Measurements from ENCODE around the gene NAA10.
A peak's percentile ranks its signal among the peaks of the same experiment; 100 is the strongest.

The NAA10 gene

DNA sequence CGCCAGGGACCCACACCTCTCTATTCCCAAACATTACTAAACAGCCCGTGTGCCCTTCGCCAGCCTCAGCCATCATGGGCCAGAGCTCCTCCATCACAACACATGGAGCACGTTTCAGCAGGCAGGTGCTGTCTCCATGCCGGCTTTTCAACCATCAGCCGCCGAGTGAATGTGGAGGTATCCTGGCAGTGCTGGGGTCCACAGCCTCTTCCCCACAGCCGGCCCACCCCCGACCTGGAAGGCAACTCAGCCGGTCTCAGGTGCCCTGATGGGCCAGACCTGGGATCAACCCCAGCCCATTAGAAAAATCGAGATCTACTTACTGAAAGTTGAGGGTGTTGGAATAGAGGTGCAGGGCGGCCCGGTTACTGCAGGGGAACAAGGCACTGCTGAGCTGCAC is 3.1 kb downstream of the NAA10 start:
- WGBS (ENCODE audit: insufficient coverage), result 90% methylated on average over 13 of the region's 13 CpGs
- Histone ChIP-seq H3K9me3 (ENCODE audit: control extremely low read depth in 1 of 5, control insufficient read depth in 4 of 5, insufficient read depth in 2 of 5, low read depth in 1 of 5, low read length in 4 of 5) (no peaks in the 10 kb centered on the region), H3K36me3 (ENCODE audit: control insufficient read depth in 4 of 4, insufficient read depth in 4 of 4, low read length in 3 of 4) (peaks cover 0 to 33% (median 17%) of the 10 kb centered on the region in 4 experiments), H3K27ac (ENCODE audit: insufficient read depth in 1 of 2, low read depth in 1 of 2, low read length in 2 of 2, poor library complexity in 1 of 2, severe bottlenecking in 2 of 2) (no peak overlapping the region), H3K4me1 (ENCODE audit: control extremely low read depth in 1 of 4, control insufficient read depth in 4 of 4, insufficient read depth in 4 of 4, low read length in 3 of 4) (peaks cover 0 to 43% (median 23%) of the 10 kb centered on the region in 4 experiments), H3K27me3 (replicated peaks in 2 of 5; ENCODE audit: control insufficient read depth in 4 of 5, insufficient read depth in 5 of 5, low read length in 4 of 5) (peaks cover 0 to 25% (median 0%) of the 10 kb centered on the region in 5 experiments), H3K4me3 (ENCODE audit: control insufficient read depth in 1 of 7, extremely low read depth in 1 of 7, insufficient read depth in 4 of 7, low read depth in 2 of 7, low read length in 6 of 7) (no peak overlapping the region)
- POLR2A ChIA-PET, result no interaction called here
- no peak for DNase-seq
- CTCF ChIA-PET, result interaction anchor here (19.1 kb wide), 1 partner anchor 13 kb away, joined by 482 read pairs; the partner anchor contains the start of gene RENBP

DNA sequence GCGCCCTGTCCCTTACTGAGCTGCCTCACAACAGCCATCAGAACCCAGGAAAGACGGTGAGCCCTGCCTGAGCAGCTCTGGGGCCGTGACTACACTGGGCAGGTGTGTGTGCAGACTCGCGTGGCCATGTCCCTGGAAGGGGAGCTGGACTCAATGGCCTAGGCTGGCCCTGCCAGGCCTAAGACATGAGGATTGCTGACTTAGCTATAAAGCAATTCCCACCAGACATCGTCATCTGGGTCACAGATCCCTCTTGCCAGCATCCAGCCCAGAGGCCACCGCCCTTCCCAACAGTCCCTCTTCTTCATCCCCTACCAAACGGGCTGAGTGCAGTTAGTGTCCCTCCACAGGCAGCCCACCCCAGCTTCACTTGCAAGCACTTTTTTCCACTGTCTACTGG is 3.7 kb downstream of the NAA10 start:
- POLR2A ChIA-PET, result no interaction called here
- CTCF ChIA-PET, result interaction anchor here (19.1 kb wide), 1 partner anchor 14 kb away, joined by 482 read pairs; the partner anchor contains the start of gene RENBP
- H3K27ac ChIP-seq (ENCODE audit: insufficient read depth in 1 of 2, low read depth in 1 of 2, low read length in 2 of 2, poor library complexity in 1 of 2, severe bottlenecking in 2 of 2), result no peak overlapping the region

DNA sequence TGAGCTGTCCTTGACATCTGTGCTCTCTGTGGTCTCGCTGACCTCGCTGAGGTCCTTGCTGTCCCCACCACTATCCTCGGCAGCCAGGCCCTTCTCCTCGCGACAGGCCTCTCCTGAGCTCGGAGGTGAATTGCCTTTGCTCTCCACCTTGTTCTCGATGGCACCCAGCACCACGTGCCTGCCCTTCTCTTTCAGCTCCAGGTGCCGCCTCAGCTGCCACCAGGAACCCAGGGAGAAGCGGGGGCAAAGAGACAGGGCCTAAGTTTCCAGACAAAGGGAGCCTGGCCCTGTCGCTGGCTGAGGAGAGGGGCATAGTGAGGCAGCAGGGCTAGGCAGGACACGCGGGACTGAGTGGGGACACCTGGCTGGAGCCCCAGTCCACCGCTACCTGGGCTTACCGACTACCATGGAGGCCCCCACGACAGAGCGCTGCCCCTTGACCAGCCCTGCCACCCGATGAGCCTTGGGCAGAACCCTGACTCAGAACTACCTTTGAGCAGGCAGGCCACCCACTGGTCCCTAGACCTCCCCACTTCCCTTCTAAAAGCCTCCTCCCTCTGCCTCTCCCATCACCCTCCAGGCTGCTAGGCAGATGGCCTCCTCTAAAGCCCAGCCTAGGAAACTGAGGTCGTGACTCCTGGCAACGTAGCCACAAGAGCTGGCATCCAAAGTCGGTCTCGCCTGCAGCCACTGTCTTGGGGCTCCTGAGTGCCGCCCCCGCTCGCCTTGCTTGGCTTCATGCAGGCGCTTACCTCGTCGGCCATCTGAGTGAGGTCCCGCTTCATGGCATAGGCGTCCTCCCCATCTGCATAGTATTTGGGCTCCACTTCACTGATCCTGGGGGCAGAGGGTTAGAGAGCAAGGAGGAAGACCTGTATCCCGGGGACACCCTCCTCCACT is 4.6 kb downstream of the NAA10 start:
- H3K27ac ChIP-seq (ENCODE audit: insufficient read depth in 1 of 2, low read depth in 1 of 2, low read length in 2 of 2, poor library complexity in 1 of 2, severe bottlenecking in 2 of 2), result peak overlapping the region in 1 of 2 experiments; percentile 50
- H3K9me3 ChIP-seq (ENCODE audit: control extremely low read depth in 1 of 5, control insufficient read depth in 4 of 5, insufficient read depth in 2 of 5, low read depth in 1 of 5, low read length in 4 of 5), result no peaks in the 10 kb centered on the region
- peaks cover 0 to 22% (median 0%) of the 10 kb centered on the region in 5 experiments for H3K27me3 ChIP-seq (replicated peaks in 2 of 5; ENCODE audit: control insufficient read depth in 4 of 5, insufficient read depth in 5 of 5, low read length in 4 of 5)
- ChIA-PET CTCF (interaction anchor here (19.1 kb wide), 1 partner anchor 15 kb away, joined by 482 read pairs; the partner anchor contains the start of gene RENBP), POLR2A (no interaction called here)
- no peak for DNase-seq
- WGBS (ENCODE audit: insufficient coverage), result 96% methylated on average over 29 of the region's 31 CpGs
- H3K4me3 ChIP-seq (ENCODE audit: control insufficient read depth in 1 of 7, extremely low read depth in 1 of 7, insufficient read depth in 4 of 7, low read depth in 2 of 7, low read length in 6 of 7), result no peak overlapping the region
- H3K36me3 ChIP-seq (ENCODE audit: control insufficient read depth in 4 of 4, insufficient read depth in 4 of 4, low read length in 3 of 4), result peaks cover 0 to 33% (median 17%) of the 10 kb centered on the region in 4 experiments
- H3K4me1 ChIP-seq (ENCODE audit: control extremely low read depth in 1 of 4, control insufficient read depth in 4 of 4, insufficient read depth in 4 of 4, low read length in 3 of 4), result peaks cover 1 to 55% (median 34%) of the 10 kb centered on the region in 4 experiments

More for the DNA sequence above, 3.7 kb downstream of the NAA10 start:
- no peak for DNase-seq
- Histone ChIP-seq H3K27me3 (replicated peaks in 2 of 5; ENCODE audit: control insufficient read depth in 4 of 5, insufficient read depth in 5 of 5, low read length in 4 of 5) (peaks cover 0 to 25% (median 0%) of the 10 kb centered on the region in 5 experiments), H3K9me3 (ENCODE audit: control extremely low read depth in 1 of 5, control insufficient read depth in 4 of 5, insufficient read depth in 2 of 5, low read depth in 1 of 5, low read length in 4 of 5) (no peaks in the 10 kb centered on the region), H3K4me1 (ENCODE audit: control extremely low read depth in 1 of 4, control insufficient read depth in 4 of 4, insufficient read depth in 4 of 4, low read length in 3 of 4) (peaks cover 0 to 47% (median 28%) of the 10 kb centered on the region in 4 experiments), H3K36me3 (ENCODE audit: control insufficient read depth in 4 of 4, insufficient read depth in 4 of 4, low read length in 3 of 4) (peaks cover 0 to 33% (median 17%) of the 10 kb centered on the region in 4 experiments), H3K4me3 (ENCODE audit: control insufficient read depth in 1 of 7, extremely low read depth in 1 of 7, insufficient read depth in 4 of 7, low read depth in 2 of 7, low read length in 6 of 7) (no peak overlapping the region)
- WGBS (ENCODE audit: insufficient coverage), result 88% methylated on average over 5 of the region's 8 CpGs

DNA sequence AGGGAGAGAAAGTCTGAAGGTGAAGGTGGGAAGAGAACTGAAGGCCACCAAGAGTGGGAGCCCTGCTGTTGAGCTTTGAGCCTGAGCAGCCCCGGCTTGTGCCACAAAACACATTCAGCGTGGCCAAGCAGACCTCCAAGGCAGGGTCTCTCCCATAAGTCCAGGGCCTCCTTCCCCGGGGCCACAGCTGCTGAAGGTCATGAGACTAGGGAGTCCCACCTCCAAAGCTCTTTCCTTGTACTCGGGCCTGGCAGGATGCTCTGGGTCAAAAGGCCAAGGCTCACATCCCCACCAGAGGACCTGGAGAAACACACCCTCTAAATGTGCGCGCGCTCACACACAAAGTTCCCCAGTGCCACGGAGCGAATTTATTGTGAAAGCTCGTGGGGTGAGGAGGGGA is 5.3 kb downstream of the NAA10 start:
- 89% methylated on average over 10 of the region's 10 CpGs for WGBS (ENCODE audit: insufficient coverage)
- Histone ChIP-seq H3K36me3 (ENCODE audit: control insufficient read depth in 4 of 4, insufficient read depth in 4 of 4, low read length in 3 of 4) (peaks cover 0 to 33% (median 17%) of the 10 kb centered on the region in 4 experiments), H3K27ac (ENCODE audit: insufficient read depth in 1 of 2, low read depth in 1 of 2, low read length in 2 of 2, poor library complexity in 1 of 2, severe bottlenecking in 2 of 2) (peak overlapping the region in 1 of 2 experiments; percentile 50), H3K4me1 (ENCODE audit: control extremely low read depth in 1 of 4, control insufficient read depth in 4 of 4, insufficient read depth in 4 of 4, low read length in 3 of 4) (peaks cover 5 to 62% (median 41%) of the 10 kb centered on the region in 4 experiments), H3K27me3 (replicated peaks in 2 of 5; ENCODE audit: control insufficient read depth in 4 of 5, insufficient read depth in 5 of 5, low read length in 4 of 5) (peaks cover 0 to 20% (median 0%) of the 10 kb centered on the region in 5 experiments), H3K9me3 (ENCODE audit: control extremely low read depth in 1 of 5, control insufficient read depth in 4 of 5, insufficient read depth in 2 of 5, low read depth in 1 of 5, low read length in 4 of 5) (no peaks in the 10 kb centered on the region), H3K4me3 (ENCODE audit: control insufficient read depth in 1 of 7, extremely low read depth in 1 of 7, insufficient read depth in 4 of 7, low read depth in 2 of 7, low read length in 6 of 7) (peak overlapping the region in 1 of 7 experiments; percentile 32)
- ChIA-PET CTCF (interaction anchor here (19.1 kb wide), 1 partner anchor 15 kb away, joined by 482 read pairs; the partner anchor contains the start of gene RENBP), POLR2A (no interaction called here)
- no peak for DNase-seq

DNA sequence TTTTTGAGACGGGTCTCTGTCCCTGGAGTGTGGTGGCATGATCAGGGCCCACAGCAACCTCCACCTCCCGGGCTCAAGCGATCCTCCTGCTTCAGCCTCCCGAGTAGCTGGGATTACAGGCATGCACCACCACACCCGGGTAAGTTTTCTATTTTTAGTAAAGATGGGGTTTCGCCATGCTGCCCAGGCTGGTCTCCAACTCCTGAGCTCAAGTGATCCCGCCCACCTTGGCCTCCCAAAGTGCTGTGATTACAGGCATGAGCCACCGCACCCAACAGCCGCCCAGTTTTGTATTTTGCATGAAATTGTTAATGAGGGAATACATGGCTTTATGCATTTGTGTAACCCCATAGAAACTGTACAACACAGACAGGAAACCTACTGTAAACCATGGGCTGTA is 6.0 kb downstream of the NAA10 start:
- H3K9me3 ChIP-seq (ENCODE audit: control extremely low read depth in 1 of 5, control insufficient read depth in 4 of 5, insufficient read depth in 2 of 5, low read depth in 1 of 5, low read length in 4 of 5), result no peaks in the 10 kb centered on the region
- WGBS (ENCODE audit: insufficient coverage), result 78% methylated on average over 3 of the region's 9 CpGs
- H3K27me3 ChIP-seq (replicated peaks in 2 of 5; ENCODE audit: control insufficient read depth in 4 of 5, insufficient read depth in 5 of 5, low read length in 4 of 5), result peaks cover 0 to 15% (median 0%) of the 10 kb centered on the region in 5 experiments
- ChIA-PET CTCF (interaction anchor here (19.1 kb wide), 1 partner anchor 16 kb away, joined by 482 read pairs; the partner anchor contains the start of gene RENBP), POLR2A (interaction anchor here (0.6 to 3.0 kb wide), 4 partner anchors 9 to 145 kb away, joined by 4 to 20 read pairs (median 8); no protein-coding TSS in a partner anchor)
- H3K36me3 ChIP-seq (ENCODE audit: control insufficient read depth in 4 of 4, insufficient read depth in 4 of 4, low read length in 3 of 4), result peaks cover 0 to 33% (median 17%) of the 10 kb centered on the region in 4 experiments
- H3K4me1 ChIP-seq (ENCODE audit: control extremely low read depth in 1 of 4, control insufficient read depth in 4 of 4, insufficient read depth in 4 of 4, low read length in 3 of 4), result peaks cover 5 to 65% (median 46%) of the 10 kb centered on the region in 4 experiments
- H3K4me3 ChIP-seq (ENCODE audit: control insufficient read depth in 1 of 7, extremely low read depth in 1 of 7, insufficient read depth in 4 of 7, low read depth in 2 of 7, low read length in 6 of 7), result peak overlapping the region in 3 of 7 experiments; percentile 32 to 45 (median 45)
- DNase-seq, result no peak
- peak overlapping the region in 1 of 2 experiments; percentile 54 for H3K27ac ChIP-seq (ENCODE audit: insufficient read depth in 1 of 2, low read depth in 1 of 2, low read length in 2 of 2, poor library complexity in 1 of 2, severe bottlenecking in 2 of 2)

DNA sequence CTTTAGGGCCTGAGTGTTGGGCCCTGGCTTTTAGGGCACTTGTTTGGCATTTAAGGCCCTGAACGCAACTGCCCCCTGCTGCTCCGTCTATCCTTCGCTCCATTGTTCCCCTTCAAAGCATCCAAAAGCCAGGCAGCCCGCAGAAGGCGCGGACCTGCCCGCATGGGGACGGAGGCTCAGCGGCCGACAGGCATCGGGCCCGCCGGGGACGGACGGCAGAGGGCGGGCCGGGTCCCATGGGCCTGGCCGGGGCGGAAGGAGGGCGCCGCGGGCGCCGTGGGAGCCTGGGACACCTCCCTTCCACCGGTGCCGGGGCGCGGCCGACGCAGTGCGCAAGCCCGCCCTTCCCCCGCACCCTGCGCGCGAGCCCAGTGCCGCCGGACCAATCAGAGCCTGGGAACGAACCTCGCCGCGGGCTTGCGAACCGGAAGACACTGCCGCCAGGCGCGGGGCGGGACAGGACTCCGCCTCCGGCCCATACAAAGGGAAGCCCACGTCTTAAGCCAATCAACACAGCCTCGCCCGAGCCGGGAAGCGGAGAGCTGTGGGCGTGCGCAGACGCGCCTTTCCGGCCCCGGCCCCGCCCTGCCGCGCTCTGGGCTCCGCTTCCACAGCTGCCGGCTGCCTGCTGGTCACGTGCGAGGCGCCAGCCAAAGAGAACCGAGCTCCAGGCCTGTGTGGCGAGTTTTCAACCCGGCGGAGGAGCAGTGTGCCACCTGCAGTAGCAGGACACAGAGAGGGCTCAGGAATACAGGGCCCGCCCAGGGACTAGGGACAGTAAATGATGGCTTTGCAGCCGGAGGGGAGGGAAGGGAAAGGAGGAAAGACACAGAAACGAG is 6.7 kb downstream of the NAA10 start:
- Histone ChIP-seq H3K4me1 (ENCODE audit: control extremely low read depth in 1 of 4, control insufficient read depth in 4 of 4, insufficient read depth in 4 of 4, low read length in 3 of 4) (peaks cover 5 to 64% (median 51%) of the 10 kb centered on the region in 4 experiments), H3K9me3 (ENCODE audit: control extremely low read depth in 1 of 5, control insufficient read depth in 4 of 5, insufficient read depth in 2 of 5, low read depth in 1 of 5, low read length in 4 of 5) (no peaks in the 10 kb centered on the region), H3K27me3 (replicated peaks in 2 of 5; ENCODE audit: control insufficient read depth in 4 of 5, insufficient read depth in 5 of 5, low read length in 4 of 5) (peaks cover 0 to 12% (median 0%) of the 10 kb centered on the region in 5 experiments), H3K36me3 (ENCODE audit: control insufficient read depth in 4 of 4, insufficient read depth in 4 of 4, low read length in 3 of 4) (peaks cover 0 to 33% (median 17%) of the 10 kb centered on the region in 4 experiments), H3K4me3 (ENCODE audit: control insufficient read depth in 1 of 7, extremely low read depth in 1 of 7, insufficient read depth in 4 of 7, low read depth in 2 of 7, low read length in 6 of 7) (peak overlapping the region; percentile 67 to 84 (median 72)), H3K27ac (ENCODE audit: insufficient read depth in 1 of 2, low read depth in 1 of 2, low read length in 2 of 2, poor library complexity in 1 of 2, severe bottlenecking in 2 of 2) (peak overlapping the region; percentile 86 to 93)
- WGBS (ENCODE audit: insufficient coverage), result 23% methylated on average over 43 of the region's 76 CpGs
- POLR2A ChIA-PET, result interaction anchor here (0.6 to 3.0 kb wide), 8 partner anchors 10 to 145 kb away, joined by 3 to 20 read pairs (median 6); partner anchors contain the start of gene HCFC1
- CTCF ChIA-PET, result interaction anchor here (19.1 kb wide), 1 partner anchor 17 kb away, joined by 482 read pairs; the partner anchor contains the start of gene RENBP
- peak; percentile 96 to 99 (median 98) for DNase-seq
